Measurements from ENCODE around the gene PNCK. TPM values are rescaled to one million over a fixed set of nuclear protein-coding genes. Genes with fewer than 3 reads are reported as not detected.

The PNCK gene
- total RNA-seq, 1 experiment from 2014 or later, result 0.84 TPM

DNA sequence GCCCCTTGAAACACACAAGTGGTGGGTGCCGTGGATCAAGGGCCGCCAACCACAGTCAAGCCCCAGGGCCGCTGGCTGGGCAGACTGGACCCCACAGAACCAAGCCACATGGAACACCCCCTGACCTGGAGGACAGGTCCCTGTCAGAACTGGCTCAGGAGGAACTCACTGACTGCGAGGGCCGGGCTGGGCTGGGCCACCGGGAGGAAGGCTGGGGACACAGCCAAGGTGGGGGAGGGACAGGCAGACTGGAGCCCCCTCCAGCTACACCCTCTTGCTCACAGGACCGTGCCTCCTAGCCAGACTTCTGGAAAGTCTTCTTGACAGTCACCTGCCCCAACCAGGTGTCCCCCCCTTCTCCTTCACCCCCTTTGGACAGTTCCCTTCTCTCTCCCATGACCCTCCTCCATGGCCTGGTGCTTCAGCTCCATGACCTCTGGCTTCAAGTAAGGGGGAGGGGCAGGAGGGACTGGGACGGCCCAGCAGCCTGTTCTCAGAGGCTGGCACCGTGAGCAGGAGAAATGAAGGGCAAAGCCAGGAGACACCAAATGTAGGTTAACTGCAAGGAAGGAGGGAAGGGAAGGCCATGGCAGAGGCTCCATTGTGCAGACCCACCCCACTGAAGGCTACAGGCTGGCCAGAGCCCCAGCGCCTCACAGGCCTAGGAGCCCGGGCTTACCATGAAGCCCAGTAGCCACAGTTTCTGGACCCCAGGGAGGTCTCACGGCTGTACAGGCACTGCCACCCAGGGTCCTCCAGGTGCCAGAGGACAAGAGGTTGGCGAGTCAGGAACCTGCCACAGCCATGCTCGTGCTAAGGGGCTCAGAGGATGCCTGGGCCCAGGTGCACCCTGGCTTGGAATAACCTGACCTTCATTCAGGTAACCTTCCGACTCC, 49.2 kb downstream of the PNCK start:
- TF ChIP-seq ZNF274 (IDR thresholded peaks at IDR 0.05; ENCODE audit: low read depth, low read length), result no peak
- TF ChIP-seq EZH2 (IDR thresholded peaks at IDR 0.05), result no peak
- no peak for TF ChIP-seq YY1 (IDR thresholded peaks at IDR 0.05; ENCODE audit: extremely low read depth, insufficient replicate concordance, low read depth, low read length)
- no peak for TF ChIP-seq RAD21 (IDR thresholded peaks at IDR 0.05; ENCODE audit: low read depth)
- TF ChIP-seq, protein P1, sequence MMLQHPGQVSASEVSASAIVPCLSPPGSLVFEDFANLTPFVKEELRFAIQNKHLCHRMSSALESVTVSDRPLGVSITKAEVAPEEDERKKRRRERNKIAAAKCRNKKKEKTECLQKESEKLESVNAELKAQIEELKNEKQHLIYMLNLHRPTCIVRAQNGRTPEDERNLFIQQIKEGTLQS (IDR thresholded peaks at IDR 0.05), result no peak
- TF ChIP-seq CEBPB (IDR thresholded peaks at IDR 0.05; ENCODE audit: low read depth), result no peak
- TF ChIP-seq REST (IDR thresholded peaks at IDR 0.05; ENCODE audit: low read depth), result no peak
- TF ChIP-seq POLR2A (IDR thresholded peaks at IDR 0.05; ENCODE audit: borderline replicate concordance, extremely low read depth, insufficient read depth, insufficient read length), result no peak
- no peak for TF ChIP-seq CBX3 (IDR thresholded peaks at IDR 0.05; ENCODE audit: low read depth)
- TF ChIP-seq ELF1 (IDR thresholded peaks at IDR 0.05; ENCODE audit: borderline replicate concordance, low read depth), result no peak
- no peak for TF ChIP-seq EZH2phosphoT487 (IDR thresholded peaks at IDR 0.05; ENCODE audit: borderline replicate concordance)
- TF ChIP-seq SRF (IDR thresholded peaks at IDR 0.05; ENCODE audit: low read depth), result no peak
- TF ChIP-seq TCF7L2 (IDR thresholded peaks at IDR 0.05; ENCODE audit: borderline replicate concordance, extremely low read depth, insufficient read depth, insufficient read length), result no peak
- no peak for TF ChIP-seq EGR1 (IDR thresholded peaks at IDR 0.05; ENCODE audit: low read depth)
- TF ChIP-seq, protein P2, sequence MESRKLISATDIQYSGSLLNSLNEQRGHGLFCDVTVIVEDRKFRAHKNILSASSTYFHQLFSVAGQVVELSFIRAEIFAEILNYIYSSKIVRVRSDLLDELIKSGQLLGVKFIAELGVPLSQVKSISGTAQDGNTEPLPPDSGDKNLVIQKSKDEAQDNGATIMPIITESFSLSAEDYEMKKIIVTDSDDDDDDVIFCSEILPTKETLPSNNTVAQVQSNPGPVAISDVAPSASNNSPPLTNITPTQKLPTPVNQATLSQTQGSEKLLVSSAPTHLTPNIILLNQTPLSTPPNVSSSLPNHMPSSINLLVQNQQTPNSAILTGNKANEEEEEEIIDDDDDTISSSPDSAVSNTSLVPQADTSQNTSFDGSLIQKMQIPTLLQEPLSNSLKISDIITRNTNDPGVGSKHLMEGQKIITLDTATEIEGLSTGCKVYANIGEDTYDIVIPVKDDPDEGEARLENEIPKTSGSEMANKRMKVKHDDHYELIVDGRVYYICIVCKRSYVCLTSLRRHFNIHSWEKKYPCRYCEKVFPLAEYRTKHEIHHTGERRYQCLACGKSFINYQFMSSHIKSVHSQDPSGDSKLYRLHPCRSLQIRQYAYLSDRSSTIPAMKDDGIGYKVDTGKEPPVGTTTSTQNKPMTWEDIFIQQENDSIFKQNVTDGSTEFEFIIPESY (IDR thresholded peaks at IDR 0.05; ENCODE audit: extremely low read depth, insufficient replicate concordance, low read length), result no peak
- TF ChIP-seq, protein P3, sequence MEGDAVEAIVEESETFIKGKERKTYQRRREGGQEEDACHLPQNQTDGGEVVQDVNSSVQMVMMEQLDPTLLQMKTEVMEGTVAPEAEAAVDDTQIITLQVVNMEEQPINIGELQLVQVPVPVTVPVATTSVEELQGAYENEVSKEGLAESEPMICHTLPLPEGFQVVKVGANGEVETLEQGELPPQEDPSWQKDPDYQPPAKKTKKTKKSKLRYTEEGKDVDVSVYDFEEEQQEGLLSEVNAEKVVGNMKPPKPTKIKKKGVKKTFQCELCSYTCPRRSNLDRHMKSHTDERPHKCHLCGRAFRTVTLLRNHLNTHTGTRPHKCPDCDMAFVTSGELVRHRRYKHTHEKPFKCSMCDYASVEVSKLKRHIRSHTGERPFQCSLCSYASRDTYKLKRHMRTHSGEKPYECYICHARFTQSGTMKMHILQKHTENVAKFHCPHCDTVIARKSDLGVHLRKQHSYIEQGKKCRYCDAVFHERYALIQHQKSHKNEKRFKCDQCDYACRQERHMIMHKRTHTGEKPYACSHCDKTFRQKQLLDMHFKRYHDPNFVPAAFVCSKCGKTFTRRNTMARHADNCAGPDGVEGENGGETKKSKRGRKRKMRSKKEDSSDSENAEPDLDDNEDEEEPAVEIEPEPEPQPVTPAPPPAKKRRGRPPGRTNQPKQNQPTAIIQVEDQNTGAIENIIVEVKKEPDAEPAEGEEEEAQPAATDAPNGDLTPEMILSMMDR (IDR thresholded peaks at IDR 0.05 in 2 of 3, conservative IDR thresholded peaks at IDR 0.05 in 1 of 3; ENCODE audit: borderline replicate concordance in 1 of 3, insufficient read depth in 1 of 3, low read depth in 2 of 3, low read length in 2 of 3), result no peak
- TF ChIP-seq FOSL1 (IDR thresholded peaks at IDR 0.05; ENCODE audit: low read depth), result no peak
- no peak for TF ChIP-seq SP1 (IDR thresholded peaks at IDR 0.05; ENCODE audit: low read depth)
- TF ChIP-seq MAX (IDR thresholded peaks at IDR 0.05), result no peak
- Histone ChIP-seq H3K9me2 (ENCODE audit: insufficient read depth) (no peaks in the 10 kb centered on the region), H3K36me3 (ENCODE audit: control insufficient read depth in 1 of 2, insufficient read depth in 2 of 2, low read length in 2 of 2) (no peaks in the 10 kb centered on the region), H2AFZ (ENCODE audit: low read depth, low read length, poor library complexity, severe bottlenecking) (no peak overlapping the region), H3K4me2 (ENCODE audit: low read length) (no peak overlapping the region), H3K9me3 (ENCODE audit: control insufficient read depth in 1 of 2, insufficient read depth in 1 of 2, low read depth in 1 of 2, low read length in 2 of 2) (no peaks in the 10 kb centered on the region), H4K20me1 (ENCODE audit: insufficient read depth) (no peaks in the 10 kb centered on the region), H3K27ac (ENCODE audit: low read depth, low read length) (no peak overlapping the region), H3K4me3 (replicated peaks in 1 of 2; ENCODE audit: low read depth in 1 of 2, low read length in 2 of 2) (no peak overlapping the region), H3K79me2 (ENCODE audit: insufficient read depth, low read length) (no peaks in the 10 kb centered on the region), H3K27me3 (ENCODE audit: insufficient read depth, low read length) (no peaks in the 10 kb centered on the region), H3K4me1 (ENCODE audit: control insufficient read depth in 1 of 2, insufficient read depth in 2 of 2, low read length in 2 of 2) (no peaks in the 10 kb centered on the region), H3K9ac (ENCODE audit: low read length) (no peak overlapping the region)
- no peak for DNase-seq (ENCODE audit: low read depth, low spot score)
- no TSS peak for BruUV-seq (replicated peaks)
- intact Hi-C loops (cut with micrococcal nuclease), result no loop called here
- no peak for ATAC-seq
- ChIA-PET RAD21 (ENCODE audit: low non-redundant PET in 1 of 2, low total read pairs in 2 of 2, uncharacterized antibody in 2 of 2, unreplicated experiment in 2 of 2) (no interaction called here), POLR2A (no interaction called here), CTCF (no interaction called here)
